GM23338 (cell line): ENCODE measurements around the gene LGALS1. TPM values are rescaled to one million over a fixed set of nuclear protein-coding genes. Genes with fewer than 3 reads are reported as not detected.

Source experiments
- ATAC-seq: fragments of 200-7000 bp; cut with Tn5 transposase; 3 replicates; pipeline ENCODE4 v1.9.1; 2020
- DNase-seq: peaks from one replicate; pipeline ENCODE4 v3.0.0-alpha.2; 2015; ENCODE audit warnings: low spot score
- H2AFZ ChIP-seq: fragments of 200-600 bp; sonication (generic); 2 replicates; pipeline ENCODE4 v1.8.0; 2016; ENCODE audit warnings: antibody characterized with exemption, mild to moderate bottlenecking, moderate library complexity
- H3F3A ChIP-seq: fragments of 200-600 bp; sonication (generic); replicated peaks from 2 replicates; pipeline ENCODE4 v1.8.0; 2017; ENCODE audit warnings: antibody characterized with exemption, mixed run types, low read depth
- H3K27ac ChIP-seq: fragments of 200-600 bp; sonication (generic); 2 replicates; pipeline ENCODE4 v1.6.1; 2016; ENCODE audit warnings: low read depth
- H3K27me3 ChIP-seq: fragments of 200-600 bp; sonication (generic); 2 replicates; pipeline ENCODE4 v1.8.0; 2016; ENCODE audit warnings: mild to moderate bottlenecking, mixed run types, moderate library complexity; ENCODE audit not compliant: insufficient read depth
- H3K36me3 ChIP-seq: fragments of 200-600 bp; sonication (generic); 2 replicates; pipeline ENCODE4 v1.8.0; 2016; ENCODE audit warnings: mild to moderate bottlenecking; ENCODE audit not compliant: insufficient read depth
- H3K4me1 ChIP-seq: fragments of 200-600 bp; sonication (generic); 2 replicates; pipeline ENCODE4 v1.8.0; 2016; ENCODE audit warnings: mild to moderate bottlenecking, moderate library complexity; ENCODE audit not compliant: insufficient read depth
- H3K4me2 ChIP-seq: fragments of 200-600 bp; sonication (generic); 2 replicates; pipeline ENCODE4 v1.7.1; 2017; ENCODE audit warnings: mixed run types
- H3K4me3 ChIP-seq: fragments of 200-600 bp; sonication (generic); 2 replicates; pipeline ENCODE4 v1.6.1; 2016; ENCODE audit warnings: mixed run types
- H3K79me2 ChIP-seq: fragments of 200-600 bp; sonication (generic); replicated peaks from 2 replicates; pipeline ENCODE4 v1.8.0; 2017; ENCODE audit warnings: mild to moderate bottlenecking; ENCODE audit not compliant: insufficient read depth
- H3K9me2 ChIP-seq: fragments of 200-600 bp; sonication (generic); 2 replicates; pipeline ENCODE4 v1.8.0; 2017; ENCODE audit not compliant: insufficient read depth
- H4K20me1 ChIP-seq: fragments of 200-600 bp; sonication (generic); replicated peaks from 2 replicates; pipeline ENCODE4 v1.8.0; 2017; ENCODE audit warnings: mild to moderate bottlenecking; ENCODE audit not compliant: insufficient read depth
- H3K27ac Mint-ChIP-seq: 2 replicates; pipeline ENCODE4 v1.8.0; 2020; ENCODE audit warnings: inconsistent platforms, mild to moderate bottlenecking, moderate library complexity, mixed read lengths
- H3K27me3 Mint-ChIP-seq: 3 replicates; pipeline ENCODE4 v1.8.0; 2022; ENCODE audit warnings: low read depth, mild to moderate bottlenecking, moderate library complexity, mixed read lengths, inconsistent platforms; ENCODE audit not compliant: insufficient read depth, poor library complexity
- H3K36me3 Mint-ChIP-seq: 3 replicates; pipeline ENCODE4 v1.8.0; 2021; ENCODE audit warnings: low read depth, mild to moderate bottlenecking, inconsistent platforms, moderate library complexity, mixed read lengths
- H3K4me1 Mint-ChIP-seq: 3 replicates; pipeline ENCODE4 v1.8.0; 2020; ENCODE audit warnings: mild to moderate bottlenecking, inconsistent platforms, mixed read lengths
- H3K4me3 Mint-ChIP-seq: 3 replicates; pipeline ENCODE4 v1.8.0; 2021; ENCODE audit warnings: moderate library complexity, mild to moderate bottlenecking, inconsistent platforms, mixed read lengths
- H3K9me3 Mint-ChIP-seq: 3 replicates; pipeline ENCODE4 v1.8.0; 2020; ENCODE audit warnings: moderate library complexity, mild to moderate bottlenecking, inconsistent platforms, mixed read lengths
- CREB1 ChIP-seq: fragments of 250-450 bp; sonication (Bioruptor Pico); IDR thresholded peaks from 2 replicates; pipeline ENCODE4 v1.5.0; 2020; ENCODE audit warnings: low read depth, mild to moderate bottlenecking, moderate library complexity
- EZH2 ChIP-seq: fragments of 200-600 bp; sonication (generic); IDR thresholded peaks from one replicate; pipeline ENCODE4 v1.8.0; 2017; ENCODE audit warnings: antibody characterized with exemption, mild to moderate bottlenecking, low read depth; ENCODE audit not compliant: unreplicated experiment
- EZH2phosphoT487 ChIP-seq: fragments of 200-600 bp; sonication (generic); IDR thresholded peaks from one replicate; pipeline ENCODE4 v1.8.1; 2018; ENCODE audit warnings: antibody characterized with exemption; ENCODE audit not compliant: unreplicated experiment
- JUNB ChIP-seq: IDR thresholded peaks from one replicate; pipeline ENCODE4 v1.6.1; 2016; ENCODE audit warnings: antibody characterized with exemption; ENCODE audit not compliant: unreplicated experiment
- NANOG ChIP-seq: IDR thresholded peaks from 2 replicates; pipeline ENCODE4 v1.6.1; 2016; ENCODE audit warnings: antibody characterized with exemption, borderline replicate concordance
- POLR2AphosphoS5 ChIP-seq: IDR thresholded peaks from 2 replicates; pipeline ENCODE4 v1.6.1; 2016; ENCODE audit warnings: antibody characterized with exemption, low read depth
- STAT1 ChIP-seq: IDR thresholded peaks from one replicate; pipeline ENCODE4 v1.6.1; 2016; ENCODE audit warnings: antibody characterized with exemption; ENCODE audit not compliant: unreplicated experiment
- ZNF114 ChIP-seq: fragments of 250-450 bp; sonication (Bioruptor Pico); IDR thresholded peaks from 2 replicates; pipeline ENCODE4 v1.5.0; 2020; ENCODE audit warnings: mild to moderate bottlenecking, moderate library complexity
- ZNF331 ChIP-seq: fragments of 250-450 bp; sonication (Bioruptor Pico); IDR thresholded peaks from 2 replicates; pipeline ENCODE4 v1.5.0; 2020; ENCODE audit warnings: low read depth, mild to moderate bottlenecking, moderate library complexity
- polyA plus RNA-seq: library from polyadenylated mRNA; unstranded; fragments of >200 nt; fragmentation: Nextera tagmentation; extraction: Ambion mirVana; gene quantifications from 2 replicates; pipeline ENCODE4 v1.2.1, GENCODE V29; 2016
- total RNA-seq: library from RNA; depleted of rRNA; stranded (reverse); fragments of >200 nt; shearing (Covaris generic); gene quantifications from 2 replicates; pipeline ENCODE4 v1.2.3, GENCODE V29; 2014
- TF ChIP-seq, protein P1 (sequence below): IDR thresholded peaks from 2 replicates; pipeline ENCODE4 v1.6.1; 2016; ENCODE audit warnings: antibody characterized with exemption
- TF ChIP-seq, protein P2 (sequence below), 2 experiments: fragments of 200-600 bp in 1 of 2; sonication (generic) in 1 of 2; conservative IDR thresholded peaks; 2 replicates each; pipeline versions ENCODE4 v1.5.1 to v1.6.1; 2016 to 2017; ENCODE audit warnings: antibody characterized with exemption in 2 of 2, low read depth in 2 of 2, mild to moderate bottlenecking in 2 of 2, moderate library complexity in 1 of 2
- TF ChIP-seq, protein P3 (sequence below): IDR thresholded peaks from one replicate; pipeline ENCODE4 v1.6.1; 2018; ENCODE audit warnings: antibody characterized with exemption; ENCODE audit not compliant: unreplicated experiment
- TF ChIP-seq, protein P4 (sequence below): fragments of 250-450 bp; sonication (Bioruptor Pico); IDR thresholded peaks from 2 replicates; pipeline ENCODE4 v1.5.0; 2020; ENCODE audit warnings: mild to moderate bottlenecking, moderate library complexity

Gene LGALS1
- total and polyA plus RNA-seq, 2 experiments from 2014 or later = 31.2 to 62.5 TPM

DNA sequence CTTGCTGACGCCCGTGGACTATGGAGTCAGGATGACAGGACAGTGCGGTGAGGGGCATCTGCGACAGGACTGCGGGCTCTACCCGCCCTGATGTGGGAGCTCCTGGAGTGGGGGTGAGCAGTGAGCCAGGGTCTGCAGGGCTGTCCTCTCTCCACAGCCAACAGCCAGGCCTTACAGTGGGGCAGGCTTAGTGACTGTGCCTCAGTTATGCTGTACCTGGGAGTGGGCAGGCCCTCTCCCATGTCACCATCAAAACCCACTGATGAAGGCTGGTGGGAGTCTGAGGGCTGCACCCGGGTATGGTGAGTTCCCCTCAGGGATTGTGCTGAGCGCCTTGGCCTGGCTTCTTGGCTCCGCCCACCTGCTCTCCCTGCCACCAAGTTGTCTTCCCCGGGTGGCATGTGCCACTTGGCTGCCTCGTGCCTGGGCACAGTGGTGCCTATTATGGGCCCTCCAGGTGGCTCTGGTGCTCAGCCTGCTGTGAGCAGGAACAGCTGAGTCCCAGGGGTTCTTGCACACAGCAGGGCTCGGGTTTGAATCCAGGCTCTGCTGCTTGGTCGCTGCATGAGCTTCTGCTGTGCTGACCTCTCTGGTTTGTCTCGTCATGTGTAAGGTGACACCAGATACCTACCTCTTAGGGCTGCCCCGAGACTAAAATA is 17.3 kb downstream of the LGALS1 start:
- H3K36me3 Mint-ChIP-seq = peaks cover 42% of the 10 kb centered on the region
- H3K9me2 ChIP-seq = no peaks in the 10 kb centered on the region
- H3F3A ChIP-seq = peaks cover 8% of the 10 kb centered on the region
- no peaks in the 10 kb centered on the region for H4K20me1 ChIP-seq
- H3K9me3 Mint-ChIP-seq = no peaks in the 10 kb centered on the region
- DNase-seq (no peak), ATAC-seq (no peak)
- no peak for TF ChIP-seq EZH2
- TF ChIP-seq, protein P1, sequence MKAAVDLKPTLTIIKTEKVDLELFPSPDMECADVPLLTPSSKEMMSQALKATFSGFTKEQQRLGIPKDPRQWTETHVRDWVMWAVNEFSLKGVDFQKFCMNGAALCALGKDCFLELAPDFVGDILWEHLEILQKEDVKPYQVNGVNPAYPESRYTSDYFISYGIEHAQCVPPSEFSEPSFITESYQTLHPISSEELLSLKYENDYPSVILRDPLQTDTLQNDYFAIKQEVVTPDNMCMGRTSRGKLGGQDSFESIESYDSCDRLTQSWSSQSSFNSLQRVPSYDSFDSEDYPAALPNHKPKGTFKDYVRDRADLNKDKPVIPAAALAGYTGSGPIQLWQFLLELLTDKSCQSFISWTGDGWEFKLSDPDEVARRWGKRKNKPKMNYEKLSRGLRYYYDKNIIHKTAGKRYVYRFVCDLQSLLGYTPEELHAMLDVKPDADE = no peak
- no peak for TF ChIP-seq CREB1 (CRISPR knock-in tag)
- TF ChIP-seq, protein P2, sequence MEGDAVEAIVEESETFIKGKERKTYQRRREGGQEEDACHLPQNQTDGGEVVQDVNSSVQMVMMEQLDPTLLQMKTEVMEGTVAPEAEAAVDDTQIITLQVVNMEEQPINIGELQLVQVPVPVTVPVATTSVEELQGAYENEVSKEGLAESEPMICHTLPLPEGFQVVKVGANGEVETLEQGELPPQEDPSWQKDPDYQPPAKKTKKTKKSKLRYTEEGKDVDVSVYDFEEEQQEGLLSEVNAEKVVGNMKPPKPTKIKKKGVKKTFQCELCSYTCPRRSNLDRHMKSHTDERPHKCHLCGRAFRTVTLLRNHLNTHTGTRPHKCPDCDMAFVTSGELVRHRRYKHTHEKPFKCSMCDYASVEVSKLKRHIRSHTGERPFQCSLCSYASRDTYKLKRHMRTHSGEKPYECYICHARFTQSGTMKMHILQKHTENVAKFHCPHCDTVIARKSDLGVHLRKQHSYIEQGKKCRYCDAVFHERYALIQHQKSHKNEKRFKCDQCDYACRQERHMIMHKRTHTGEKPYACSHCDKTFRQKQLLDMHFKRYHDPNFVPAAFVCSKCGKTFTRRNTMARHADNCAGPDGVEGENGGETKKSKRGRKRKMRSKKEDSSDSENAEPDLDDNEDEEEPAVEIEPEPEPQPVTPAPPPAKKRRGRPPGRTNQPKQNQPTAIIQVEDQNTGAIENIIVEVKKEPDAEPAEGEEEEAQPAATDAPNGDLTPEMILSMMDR (conservative IDR thresholded peaks at IDR 0.05; ENCODE audit: low read depth in 2 of 2) = no peak
- no peak for TF ChIP-seq ZNF331 (CRISPR knock-in tag)
- no peak for TF ChIP-seq EZH2phosphoT487
- no peak for TF ChIP-seq ZNF114 (CRISPR knock-in tag)
- no peak for TF ChIP-seq JUNB
- no peak for TF ChIP-seq NANOG
- TF ChIP-seq POLR2AphosphoS5 = no peak
- TF ChIP-seq, protein P3, sequence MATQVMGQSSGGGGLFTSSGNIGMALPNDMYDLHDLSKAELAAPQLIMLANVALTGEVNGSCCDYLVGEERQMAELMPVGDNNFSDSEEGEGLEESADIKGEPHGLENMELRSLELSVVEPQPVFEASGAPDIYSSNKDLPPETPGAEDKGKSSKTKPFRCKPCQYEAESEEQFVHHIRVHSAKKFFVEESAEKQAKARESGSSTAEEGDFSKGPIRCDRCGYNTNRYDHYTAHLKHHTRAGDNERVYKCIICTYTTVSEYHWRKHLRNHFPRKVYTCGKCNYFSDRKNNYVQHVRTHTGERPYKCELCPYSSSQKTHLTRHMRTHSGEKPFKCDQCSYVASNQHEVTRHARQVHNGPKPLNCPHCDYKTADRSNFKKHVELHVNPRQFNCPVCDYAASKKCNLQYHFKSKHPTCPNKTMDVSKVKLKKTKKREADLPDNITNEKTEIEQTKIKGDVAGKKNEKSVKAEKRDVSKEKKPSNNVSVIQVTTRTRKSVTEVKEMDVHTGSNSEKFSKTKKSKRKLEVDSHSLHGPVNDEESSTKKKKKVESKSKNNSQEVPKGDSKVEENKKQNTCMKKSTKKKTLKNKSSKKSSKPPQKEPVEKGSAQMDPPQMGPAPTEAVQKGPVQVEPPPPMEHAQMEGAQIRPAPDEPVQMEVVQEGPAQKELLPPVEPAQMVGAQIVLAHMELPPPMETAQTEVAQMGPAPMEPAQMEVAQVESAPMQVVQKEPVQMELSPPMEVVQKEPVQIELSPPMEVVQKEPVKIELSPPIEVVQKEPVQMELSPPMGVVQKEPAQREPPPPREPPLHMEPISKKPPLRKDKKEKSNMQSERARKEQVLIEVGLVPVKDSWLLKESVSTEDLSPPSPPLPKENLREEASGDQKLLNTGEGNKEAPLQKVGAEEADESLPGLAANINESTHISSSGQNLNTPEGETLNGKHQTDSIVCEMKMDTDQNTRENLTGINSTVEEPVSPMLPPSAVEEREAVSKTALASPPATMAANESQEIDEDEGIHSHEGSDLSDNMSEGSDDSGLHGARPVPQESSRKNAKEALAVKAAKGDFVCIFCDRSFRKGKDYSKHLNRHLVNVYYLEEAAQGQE = no peak
- TF ChIP-seq, protein P4, sequence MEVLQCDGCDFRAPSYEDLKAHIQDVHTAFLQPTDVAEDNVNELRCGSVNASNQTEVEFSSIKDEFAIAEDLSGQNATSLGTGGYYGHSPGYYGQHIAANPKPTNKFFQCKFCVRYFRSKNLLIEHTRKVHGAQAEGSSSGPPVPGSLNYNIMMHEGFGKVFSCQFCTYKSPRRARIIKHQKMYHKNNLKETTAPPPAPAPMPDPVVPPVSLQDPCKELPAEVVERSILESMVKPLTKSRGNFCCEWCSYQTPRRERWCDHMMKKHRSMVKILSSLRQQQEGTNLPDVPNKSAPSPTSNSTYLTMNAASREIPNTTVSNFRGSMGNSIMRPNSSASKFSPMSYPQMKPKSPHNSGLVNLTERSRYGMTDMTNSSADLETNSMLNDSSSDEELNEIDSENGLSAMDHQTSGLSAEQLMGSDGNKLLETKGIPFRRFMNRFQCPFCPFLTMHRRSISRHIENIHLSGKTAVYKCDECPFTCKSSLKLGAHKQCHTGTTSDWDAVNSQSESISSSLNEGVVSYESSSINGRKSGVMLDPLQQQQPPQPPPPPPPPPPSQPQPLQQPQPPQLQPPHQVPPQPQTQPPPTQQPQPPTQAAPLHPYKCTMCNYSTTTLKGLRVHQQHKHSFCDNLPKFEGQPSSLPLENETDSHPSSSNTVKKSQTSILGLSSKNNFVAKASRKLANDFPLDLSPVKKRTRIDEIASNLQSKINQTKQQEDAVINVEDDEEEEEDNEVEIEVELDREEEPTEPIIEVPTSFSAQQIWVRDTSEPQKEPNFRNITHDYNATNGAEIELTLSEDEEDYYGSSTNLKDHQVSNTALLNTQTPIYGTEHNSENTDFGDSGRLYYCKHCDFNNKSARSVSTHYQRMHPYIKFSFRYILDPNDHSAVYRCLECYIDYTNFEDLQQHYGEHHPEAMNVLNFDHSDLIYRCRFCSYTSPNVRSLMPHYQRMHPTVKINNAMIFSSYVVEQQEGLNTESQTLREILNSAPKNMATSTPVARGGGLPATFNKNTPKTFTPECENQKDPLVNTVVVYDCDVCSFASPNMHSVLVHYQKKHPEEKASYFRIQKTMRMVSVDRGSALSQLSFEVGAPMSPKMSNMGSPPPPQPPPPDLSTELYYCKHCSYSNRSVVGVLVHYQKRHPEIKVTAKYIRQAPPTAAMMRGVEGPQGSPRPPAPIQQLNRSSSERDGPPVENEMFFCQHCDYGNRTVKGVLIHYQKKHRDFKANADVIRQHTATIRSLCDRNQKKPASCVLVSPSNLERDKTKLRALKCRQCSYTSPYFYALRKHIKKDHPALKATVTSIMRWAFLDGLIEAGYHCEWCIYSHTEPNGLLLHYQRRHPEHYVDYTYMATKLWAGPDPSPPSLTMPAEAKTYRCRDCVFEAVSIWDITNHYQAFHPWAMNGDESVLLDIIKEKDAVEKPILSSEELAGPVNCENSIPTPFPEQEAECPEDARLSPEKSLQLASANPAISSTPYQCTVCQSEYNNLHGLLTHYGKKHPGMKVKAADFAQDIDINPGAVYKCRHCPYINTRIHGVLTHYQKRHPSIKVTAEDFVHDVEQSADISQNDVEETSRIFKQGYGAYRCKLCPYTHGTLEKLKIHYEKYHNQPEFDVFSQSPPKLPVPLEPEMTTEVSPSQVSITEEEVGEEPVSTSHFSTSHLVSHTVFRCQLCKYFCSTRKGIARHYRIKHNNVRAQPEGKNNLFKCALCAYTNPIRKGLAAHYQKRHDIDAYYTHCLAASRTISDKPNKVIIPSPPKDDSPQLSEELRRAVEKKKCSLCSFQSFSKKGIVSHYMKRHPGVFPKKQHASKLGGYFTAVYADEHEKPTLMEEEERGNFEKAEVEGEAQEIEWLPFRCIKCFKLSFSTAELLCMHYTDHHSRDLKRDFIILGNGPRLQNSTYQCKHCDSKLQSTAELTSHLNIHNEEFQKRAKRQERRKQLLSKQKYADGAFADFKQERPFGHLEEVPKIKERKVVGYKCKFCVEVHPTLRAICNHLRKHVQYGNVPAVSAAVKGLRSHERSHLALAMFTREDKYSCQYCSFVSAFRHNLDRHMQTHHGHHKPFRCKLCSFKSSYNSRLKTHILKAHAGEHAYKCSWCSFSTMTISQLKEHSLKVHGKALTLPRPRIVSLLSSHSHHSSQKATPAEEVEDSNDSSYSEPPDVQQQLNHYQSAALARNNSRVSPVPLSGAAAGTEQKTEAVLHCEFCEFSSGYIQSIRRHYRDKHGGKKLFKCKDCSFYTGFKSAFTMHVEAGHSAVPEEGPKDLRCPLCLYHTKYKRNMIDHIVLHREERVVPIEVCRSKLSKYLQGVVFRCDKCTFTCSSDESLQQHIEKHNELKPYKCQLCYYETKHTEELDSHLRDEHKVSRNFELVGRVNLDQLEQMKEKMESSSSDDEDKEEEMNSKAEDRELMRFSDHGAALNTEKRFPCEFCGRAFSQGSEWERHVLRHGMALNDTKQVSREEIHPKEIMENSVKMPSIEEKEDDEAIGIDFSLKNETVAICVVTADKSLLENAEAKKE (CRISPR knock-in tag) = no peak
- no peak for TF ChIP-seq STAT1
- H3K79me2 ChIP-seq = peaks cover under 1% of the 10 kb centered on the region; the same call in 1 of the 2 replicates
- no peak overlapping the region for H2AFZ ChIP-seq
- no peak overlapping the region for H3K27ac Mint-ChIP-seq
- no peaks in the 10 kb centered on the region for H3K27me3 ChIP-seq
- H3K27ac ChIP-seq = no peak overlapping the region
- no peaks in the 10 kb centered on the region for H3K36me3 ChIP-seq
- no peak overlapping the region for H3K4me2 ChIP-seq
- H3K4me1 ChIP-seq = peaks cover 6% of the 10 kb centered on the region
- H3K4me3 Mint-ChIP-seq = no peak overlapping the region
- peaks cover 16% of the 10 kb centered on the region for H3K27me3 Mint-ChIP-seq
- H3K4me3 ChIP-seq = no peak overlapping the region
- peaks cover 5% of the 10 kb centered on the region for H3K4me1 Mint-ChIP-seq
